GM18951 (cell line): ENCODE measurements around the gene TRIM28.
"Not testable (repeated sequence)": the region's sequence is repeated elsewhere in the genome, so short reads cannot be mapped to it uniquely, and the experiment has no call there.

Source experiments
- POLR2A ChIP-seq: IDR thresholded peaks from 4 replicates; pipeline ENCODE4 v1.6.1; 2011; ENCODE audit warnings: mild to moderate bottlenecking; ENCODE audit not compliant: insufficient read length, insufficient read depth; ENCODE audit errors: extremely low read depth
- in situ Hi-C: fragments of 300-500 bp; cut with MboI; formaldehyde crosslinking; loops from one replicate; pipeline ENCODE4 v1.12.0; 2022; ENCODE audit warnings: low sequenced_read_pairs, mixed read lengths, inconsistent platforms; ENCODE audit not compliant: unreplicated experiment

The TRIM28 gene

GRCh38 chr19:58566989-58567388 is 23.1 kb downstream of the TRIM28 start:
- in situ Hi-C loops, result no loop called here
- no peak for TF ChIP-seq POLR2A

DNA sequence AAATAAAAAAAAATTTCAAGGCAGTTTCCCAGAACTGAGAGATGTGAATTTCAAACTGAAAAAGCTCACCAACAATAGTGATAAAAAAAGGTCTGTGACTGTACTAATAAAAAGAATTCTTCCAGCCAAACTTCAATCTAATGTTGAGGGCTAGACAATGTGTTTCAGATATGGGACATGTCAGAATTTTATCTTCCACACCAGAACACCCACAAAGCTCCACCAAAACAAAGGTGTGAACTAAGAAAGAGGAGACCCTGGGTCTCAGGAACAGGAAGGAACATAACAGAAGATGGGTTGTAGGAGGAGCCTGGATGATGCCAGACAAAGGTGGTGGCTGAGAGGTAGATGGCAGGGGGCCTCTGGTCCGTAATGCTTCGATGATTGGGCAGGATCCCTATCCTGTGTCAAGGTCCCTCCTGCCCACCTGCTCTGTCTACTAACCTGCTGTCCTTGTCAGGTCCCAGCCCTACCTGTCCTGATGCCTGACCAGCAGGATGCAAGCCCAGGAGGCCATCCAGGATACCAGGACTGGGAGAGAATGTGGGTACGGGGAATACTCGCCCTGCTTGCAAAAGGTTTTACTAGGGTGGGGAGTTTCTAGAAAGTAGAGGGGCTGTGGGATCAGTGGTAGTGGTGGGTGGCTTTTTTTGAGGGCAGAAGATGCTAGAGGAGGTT is 24.7 kb downstream of the TRIM28 start:
- in situ Hi-C loops, result no loop called here

GRCh38 chr19:58569191-58569942 is 25.5 kb downstream of the TRIM28 start:
- in situ Hi-C loops, result no loop called here
- no peak for TF ChIP-seq POLR2A

More for the DNA sequence above, 24.7 kb downstream of the TRIM28 start:
- TF ChIP-seq POLR2A, result no peak

DNA sequence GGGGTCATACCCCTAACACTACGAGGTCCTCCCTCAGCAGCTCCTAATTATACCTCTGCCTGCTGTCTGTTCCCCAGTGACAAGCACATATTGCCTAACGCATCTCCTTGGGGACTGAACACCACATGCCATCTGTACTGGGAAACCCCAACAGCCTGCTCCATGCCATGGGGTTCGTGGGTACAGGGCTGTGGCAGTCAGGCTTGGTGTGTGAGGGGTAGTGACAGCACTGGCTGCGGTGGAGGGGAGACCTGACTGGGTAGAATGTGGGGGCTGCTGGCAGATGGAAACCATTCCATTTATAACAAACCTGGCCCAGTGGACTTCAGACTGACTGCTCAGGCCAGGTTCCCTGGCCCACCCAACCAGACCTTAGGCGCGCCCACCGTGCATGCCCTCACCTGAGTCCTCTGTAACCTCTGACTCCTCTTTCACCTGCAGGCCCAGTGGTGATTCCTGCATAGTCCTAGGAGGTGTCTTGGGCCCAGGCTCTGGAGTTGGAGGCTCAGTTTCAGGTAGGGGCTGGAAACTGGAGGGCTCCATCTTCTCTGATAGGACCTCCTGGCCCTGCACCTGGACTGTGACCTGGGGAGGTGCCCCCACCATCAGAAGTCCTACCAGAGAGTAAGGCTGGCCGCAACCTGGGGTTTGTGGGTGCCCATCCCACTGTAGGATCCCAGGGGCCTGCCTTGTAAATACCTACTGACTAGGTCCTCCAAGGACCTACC is 26.2 kb downstream of the TRIM28 start:
- in situ Hi-C loops, result no loop called here
- no peak for TF ChIP-seq POLR2A

DNA sequence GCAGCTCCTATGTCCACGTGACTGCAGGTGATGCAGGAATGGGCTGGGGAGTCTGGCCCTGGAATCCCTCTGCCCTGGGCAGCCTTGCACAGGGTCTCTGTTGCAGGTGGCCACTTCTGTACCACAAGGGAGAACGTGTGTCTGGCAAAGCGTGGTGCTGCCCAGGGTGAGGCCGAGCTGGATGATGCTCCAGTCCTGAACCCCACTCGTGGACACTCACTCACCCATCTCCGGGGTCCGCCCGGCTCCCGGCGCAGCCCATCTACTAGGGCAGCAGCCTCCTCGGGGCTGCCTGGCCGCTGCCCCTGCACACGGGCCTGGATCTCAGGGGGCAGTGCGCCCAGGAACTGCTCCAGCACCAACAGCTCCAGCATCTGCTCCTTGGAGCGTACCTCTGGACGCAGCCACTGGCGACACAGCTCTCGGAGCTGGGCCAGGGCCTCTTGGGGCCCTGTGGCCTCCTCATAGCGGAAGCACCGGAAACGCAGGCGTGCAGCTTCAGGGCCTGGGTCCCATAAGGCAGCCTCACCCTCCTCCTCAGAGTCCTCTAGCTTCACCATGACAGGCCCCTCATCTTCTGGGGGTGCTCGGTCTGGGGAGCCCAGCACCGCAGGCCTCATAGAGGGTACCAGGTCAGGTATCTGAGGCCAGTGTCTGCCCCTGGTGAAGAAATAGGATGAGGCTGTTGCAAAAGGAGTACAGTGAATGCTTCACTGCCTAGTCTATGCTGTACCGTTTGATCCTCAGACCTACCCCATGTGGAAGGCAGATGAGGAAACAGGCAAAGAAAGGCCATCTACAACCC is 27.1 kb downstream of the TRIM28 start:
- in situ Hi-C loops, result no loop called here
- TF ChIP-seq POLR2A, result no peak

DNA sequence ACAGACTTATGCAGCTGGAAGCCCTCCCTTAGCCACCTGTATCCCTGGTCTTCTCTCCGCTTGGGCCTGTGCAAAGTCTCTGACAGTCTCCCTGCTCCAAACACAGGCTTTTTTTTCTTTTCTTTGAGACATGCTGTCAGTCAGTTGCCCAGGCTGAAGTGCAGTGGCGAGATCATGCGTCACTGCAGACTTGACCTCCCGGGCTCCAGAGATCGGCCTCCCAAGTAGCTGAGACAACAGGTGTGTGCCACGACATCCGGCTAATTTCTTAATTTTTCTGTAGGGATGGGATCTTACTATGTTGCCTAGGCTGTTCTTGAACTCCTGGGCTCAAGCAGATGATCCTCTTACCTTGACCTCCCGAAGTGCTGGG is 27.7 kb downstream of the TRIM28 start:
- no peak for TF ChIP-seq POLR2A
- in situ Hi-C loops, result no loop called here

- in situ Hi-C loops, result no loop called here
- no peak for TF ChIP-seq POLR2A
Observed at GRCh38 chr19:58572026-58572817, 28.4 kb downstream of the TRIM28 start.

DNA sequence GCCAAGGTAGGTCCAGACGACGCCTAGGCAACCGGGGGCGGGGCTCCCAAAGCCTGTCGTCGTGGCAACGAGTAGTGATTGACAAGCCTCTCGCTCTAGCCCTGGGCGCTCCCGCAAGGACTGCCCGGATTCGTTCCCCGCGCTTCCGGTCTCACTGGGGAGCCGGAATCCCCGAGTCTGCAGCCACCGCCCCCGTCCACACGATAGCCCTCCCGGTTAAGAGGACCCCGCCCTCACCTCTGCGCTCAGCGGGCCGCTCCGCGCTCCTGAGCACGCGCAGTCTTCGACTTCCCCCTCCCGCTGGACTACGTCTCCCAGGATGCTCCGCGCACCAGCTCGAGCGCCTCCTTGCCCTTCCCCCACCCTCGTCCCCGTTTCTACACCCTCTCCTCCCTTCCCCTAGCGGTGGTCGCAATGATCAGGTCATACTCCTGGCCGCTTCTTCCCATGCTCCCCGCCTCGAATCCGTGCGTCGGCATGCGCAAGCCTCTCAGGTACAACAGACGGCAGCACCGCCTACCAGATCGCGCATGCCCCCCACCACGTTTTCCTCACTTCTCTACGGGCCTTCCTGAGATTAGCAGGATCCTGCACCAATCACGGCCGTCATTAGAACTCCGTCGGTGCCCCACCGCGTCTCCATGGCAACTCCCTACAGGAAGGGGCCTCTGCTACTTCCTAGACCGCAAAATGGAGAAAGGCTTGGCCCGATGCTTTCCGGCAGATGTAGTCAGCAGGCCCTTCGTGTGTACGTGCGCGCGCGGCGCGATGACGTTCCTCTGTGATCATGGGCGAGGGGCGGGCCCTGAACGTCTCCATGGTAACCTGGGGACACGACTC is 29.2 kb downstream of the TRIM28 start, which contains the start of gene MZF1:
TSS of gene MZF1 (minus strand) at position 518 of the 840 bp plus-strand sequence. CDS start 1,946 bp downstream, outside the sequence.
- in situ Hi-C loops, result no loop called here
- TF ChIP-seq POLR2A, result peak; percentile 53

DNA sequence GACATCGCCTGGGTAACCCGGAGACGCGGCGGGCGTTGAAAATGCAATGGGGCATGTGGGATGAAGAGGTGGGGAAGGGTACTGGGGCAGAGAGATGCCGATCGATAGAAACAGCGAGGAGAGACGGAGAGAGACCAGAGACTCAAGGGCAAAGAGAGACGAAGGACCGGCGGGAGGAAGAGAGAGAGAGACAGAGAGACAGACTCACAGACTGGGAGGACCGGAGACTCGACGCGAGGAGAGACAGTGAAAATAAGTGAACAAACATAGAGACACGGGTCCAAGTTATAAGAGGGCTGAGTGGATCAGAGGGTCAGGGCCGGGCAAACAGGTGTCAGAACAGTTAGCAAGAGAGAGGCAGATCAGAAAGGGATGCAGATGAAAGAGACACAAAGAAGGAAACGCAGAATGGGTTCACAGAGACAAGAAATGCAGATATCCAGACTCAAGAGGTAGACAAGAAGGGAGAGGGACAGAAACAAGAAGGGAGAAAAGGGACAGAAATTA is 29.8 kb downstream of the TRIM28 start:
- in situ Hi-C loops, result no loop called here
- TF ChIP-seq POLR2A, result no peak

DNA sequence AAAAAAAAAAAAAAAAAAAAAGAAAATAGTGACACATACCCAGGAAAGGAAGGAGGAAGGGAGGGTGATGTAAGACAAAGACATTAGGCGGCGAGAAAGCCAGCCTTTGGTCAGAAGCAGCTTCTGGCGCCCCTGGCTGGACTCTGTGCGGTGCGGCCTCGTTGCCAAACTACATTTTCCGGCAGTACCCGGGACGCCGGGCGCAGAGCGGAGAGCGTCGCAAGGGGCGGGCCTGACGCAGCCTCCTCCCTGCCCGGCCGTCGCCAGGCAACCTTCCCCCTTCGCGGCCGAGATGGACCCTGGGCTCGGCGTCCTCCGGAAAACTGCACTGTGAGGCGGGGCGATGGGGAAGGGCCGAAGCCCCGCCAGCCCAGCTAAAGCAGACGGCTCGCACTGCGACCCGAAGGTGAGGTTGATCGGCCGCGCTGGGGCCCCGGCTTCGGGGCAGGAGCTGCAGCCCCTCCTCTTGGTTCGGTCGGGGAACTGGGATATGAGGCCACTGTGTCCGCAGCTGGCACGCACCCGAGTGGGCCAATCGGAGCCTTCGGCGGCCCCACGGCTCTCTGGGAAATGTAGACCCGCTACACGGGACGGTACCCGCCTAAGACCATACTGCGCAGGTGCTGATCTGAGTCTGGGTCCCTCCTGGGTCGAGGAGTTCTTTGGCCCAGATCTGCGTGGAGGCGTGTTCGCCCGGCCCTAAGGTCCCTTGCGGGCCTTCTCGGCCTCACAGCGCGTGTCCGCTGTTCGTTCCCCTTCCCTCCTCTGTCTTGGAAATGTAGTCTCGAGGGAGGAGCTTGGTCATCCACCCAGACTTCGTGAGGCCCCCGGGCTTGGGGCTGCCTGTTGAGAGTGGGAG is 31.5 kb downstream of the TRIM28 start:
- in situ Hi-C loops, result no loop called here
- TF ChIP-seq POLR2A, result peak; percentile 84

DNA sequence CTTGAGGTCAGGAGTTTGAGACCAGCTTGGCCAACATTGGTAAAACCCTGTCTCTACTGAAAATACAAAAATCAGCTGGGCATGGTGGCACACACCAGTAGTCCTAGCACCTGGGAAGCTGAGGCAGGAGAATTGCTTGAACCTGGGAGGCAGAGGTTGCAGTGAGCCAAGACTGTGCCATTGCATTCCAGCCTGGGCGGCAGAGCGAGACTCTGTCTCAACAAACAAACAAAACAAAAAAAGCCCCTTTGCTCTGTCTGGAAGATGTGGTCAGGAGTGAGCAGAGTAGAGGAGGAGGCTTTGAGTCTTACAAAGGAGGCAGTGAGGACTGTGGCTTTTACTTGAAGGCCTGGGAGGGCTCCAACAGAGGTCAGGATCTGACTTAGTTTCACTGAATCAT is 33.7 kb downstream of the TRIM28 start:
- in situ Hi-C loops, result not testable (repeated sequence)
